Activated CD8-positive, alpha-beta memory T cell treated with anti-CD3 and anti-CD28 coated beads, Interleukin-2, amount 10 ng/mL, durations not matched to agents 7 days and 5 days (primary cell): Measurements from ENCODE around the gene TXNDC11. TPM values are rescaled to one million over a fixed set of nuclear protein-coding genes. Genes with fewer than 3 reads are reported as not detected.

Experiments
- total RNA-seq, 2 experiments: library from RNA; stranded (reverse); gene quantifications; one replicate each; pipeline ENCODE4 v1.2.3, GENCODE V29; 2021

TXNDC11 gene
- total RNA-seq, 2 experiments from 2014 or later: 41.3 to 47.2 TPM

Other genes with a start within 250 kb of the TXNDC11 start
- gene LITAF, start 155.9 kb downstream of the TXNDC11 start, total RNA-seq: 100 to 1,000 TPM in 1 of 2 experiments, 10 to 100 TPM in 1; 91.4 to 155 TPM
- 1 to 10 TPM; 3.0 to 4.0 TPM for gene SNN, start 74.4 kb downstream of the TXNDC11 start, total RNA-seq
- gene ZC3H7A, start 54.4 kb upstream of the TXNDC11 start, total RNA-seq: 10 to 100 TPM; 70.7 to 85.9 TPM
- gene RSL1D1, start 108.7 kb upstream of the TXNDC11 start, total RNA-seq: 100 to 1,000 TPM; 128 to 221 TPM
- gene GSPT1, start 173.1 kb upstream of the TXNDC11 start, total RNA-seq: 100 to 1,000 TPM; 111 to 176 TPM
- 10 to 100 TPM; 14.9 to 22.9 TPM for gene NPIPB2, start 199.2 kb upstream of the TXNDC11 start, total RNA-seq
- gene TNFRSF17, start 222.4 kb upstream of the TXNDC11 start, total RNA-seq: not detected
- 10 to 100 TPM; 13.2 to 17.9 TPM for gene SNX29, start 233.9 kb upstream of the TXNDC11 start, total RNA-seq